CD14-positive monocyte (primary cell): ENCODE data around the gene SLC16A9. TPM values are rescaled to one million over a fixed set of nuclear protein-coding genes. Genes with fewer than 3 reads are reported as not detected.

Experiments
- DNase-seq, 3 donors: peaks; one replicate each; pipeline ENCODE4 v3.0.0-alpha.2; 2011 to 2022
- H2AFZ ChIP-seq: 2 replicates; pipeline ENCODE4 v1.6.0; 2012; ENCODE audit warnings: mild to moderate bottlenecking, low read depth, low read length, inconsistent platforms; ENCODE audit not compliant: insufficient read depth, poor library complexity, severe bottlenecking
- H3K27ac ChIP-seq, 2 donors: 1 replicate in 1 of 2; 2 replicates in 1 of 2; pipeline ENCODE4 v1.5.1; 2012 to 2013; ENCODE audit warnings: low read length in 2 of 2, control low read depth in 1 of 2, inconsistent platforms in 1 of 2, low read depth in 1 of 2, mild to moderate bottlenecking in 1 of 2
- H3K27me3 ChIP-seq, 2 donors: one replicate each; pipeline versions ENCODE4 v1.6.0 to v1.6.1; 2011 to 2013; ENCODE audit warnings: low read length in 2 of 2; ENCODE audit not compliant: control insufficient read depth in 2 of 2, insufficient read depth in 2 of 2
- H3K36me3 ChIP-seq, 2 donors: replicated peaks in 1 of 2; 1 replicate in 1 of 2; 2 replicates in 1 of 2; pipeline versions ENCODE4 v1.5.1 to v1.6.1; 2012 to 2013; ENCODE audit warnings: low read length in 2 of 2, control low read depth in 1 of 2, inconsistent platforms in 1 of 2, mild to moderate bottlenecking in 1 of 2; ENCODE audit not compliant: insufficient read depth in 2 of 2, control insufficient read depth in 1 of 2
- H3K4me1 ChIP-seq, 2 donors: 1 replicate in 1 of 2; 2 replicates in 1 of 2; pipeline versions ENCODE4 v1.5.1 to v1.6.1; 2012 to 2013; ENCODE audit warnings: low read length in 2 of 2, control low read depth in 1 of 2, inconsistent platforms in 1 of 2, mild to moderate bottlenecking in 1 of 2, moderate library complexity in 1 of 2; ENCODE audit not compliant: insufficient read depth in 2 of 2, control insufficient read depth in 1 of 2
- H3K4me2 ChIP-seq: replicated peaks from 2 replicates; pipeline ENCODE3; 2012; ENCODE audit warnings: low read length, moderate library complexity, mild to moderate bottlenecking; ENCODE audit not compliant: poor library complexity, severe bottlenecking; ENCODE audit errors: extremely low read depth
- H3K4me3 ChIP-seq, 3 experiments: fragments of 200-600 bp in 1 of 3; sonication (generic) in 1 of 3; replicated peaks in 1 of 3; 1 replicate in 2 of 3; 2 replicates in 1 of 3; pipeline ENCODE4 v1.5.1; 2011 to 2013; ENCODE audit warnings: low read length in 3 of 3, mild to moderate bottlenecking in 3 of 3, control low read depth in 2 of 3, low read depth in 2 of 3, inconsistent platforms in 1 of 3, moderate library complexity in 1 of 3
- H3K79me2 ChIP-seq: 2 replicates; pipeline ENCODE4 v1.6.0; 2012; ENCODE audit warnings: mild to moderate bottlenecking, control low read depth, inconsistent platforms, low read length, moderate library complexity; ENCODE audit not compliant: insufficient read depth
- H3K9ac ChIP-seq: 2 replicates; pipeline ENCODE4 v1.6.0; 2017; ENCODE audit warnings: low read length, mild to moderate bottlenecking; ENCODE audit not compliant: insufficient read depth, poor library complexity, severe bottlenecking
- H3K9me3 ChIP-seq, 2 donors: replicated peaks in 1 of 2; 1 replicate in 1 of 2; 2 replicates in 1 of 2; pipeline versions ENCODE4 v1.5.1 to v1.6.1; 2012 to 2013; ENCODE audit warnings: low read length in 2 of 2, control low read depth in 1 of 2; ENCODE audit not compliant: control insufficient read depth in 1 of 2, insufficient read depth in 1 of 2
- H4K20me1 ChIP-seq: 2 replicates; pipeline ENCODE4 v1.6.0; 2012; ENCODE audit warnings: mild to moderate bottlenecking, low read length, control low read depth, moderate library complexity; ENCODE audit not compliant: insufficient read depth
- H3K27ac Mint-ChIP-seq, 7 donors: one replicate each; pipeline ENCODE4 v1.8.0; 2020; ENCODE audit warnings: mild to moderate bottlenecking in 7 of 7, mixed read lengths in 7 of 7, moderate library complexity in 6 of 7, inconsistent platforms in 2 of 7
- H3K27me3 Mint-ChIP-seq, 3 donors: one replicate each; pipeline ENCODE4 v1.8.0; 2021 to 2022; ENCODE audit warnings: low read depth in 3 of 3, mild to moderate bottlenecking in 3 of 3, mixed read lengths in 3 of 3, moderate library complexity in 3 of 3, inconsistent platforms in 1 of 3
- H3K36me3 Mint-ChIP-seq, 2 donors: one replicate each; pipeline ENCODE4 v1.8.0; 2020; ENCODE audit warnings: mixed read lengths in 2 of 2, inconsistent platforms in 1 of 2, mild to moderate bottlenecking in 1 of 2
- H3K4me1 Mint-ChIP-seq: one replicate; pipeline ENCODE4 v1.8.0; 2020; ENCODE audit warnings: mild to moderate bottlenecking, mixed read lengths
- H3K4me3 Mint-ChIP-seq, 2 donors: one replicate each; pipeline ENCODE4 v1.8.0; 2020; ENCODE audit warnings: mild to moderate bottlenecking in 2 of 2, mixed read lengths in 2 of 2, moderate library complexity in 1 of 2
- H3K9me3 Mint-ChIP-seq, 7 donors: one replicate each; pipeline ENCODE4 v1.8.0; 2020 to 2022; ENCODE audit warnings: mixed read lengths in 7 of 7, mild to moderate bottlenecking in 6 of 7, moderate library complexity in 6 of 7, inconsistent platforms in 2 of 7
- WGBS: methylation state at CpG from one replicate; pipeline ENCODE4 v1.1.5; 2013; ENCODE audit warnings: missing lambda C conversion rate; ENCODE audit not compliant: insufficient coverage; 5-methylcytosine and 5-hydroxymethylcytosine counted together
- intact Hi-C, 2 donors: fragments of 100-400 bp; cut with micrococcal nuclease; formaldehyde crosslinking; loops; one replicate each; pipeline versions ENCODE4 v1.15.0 to v1.15.1; 2023
- polyA plus RNA-seq, 3 donors: library from polyadenylated mRNA; depleted of rRNA in 1 of 3; unstranded in 2 of 3; stranded (reverse) in 1 of 3; fragments of 300-500 nt in 2 of 3; fragments of >200 nt in 1 of 3; fragmentation: Illumina TruSeq in 2 of 3; gene quantifications; 1 replicate in 2 of 3; 2 replicates in 1 of 3; pipeline ENCODE4 v1.2.3, GENCODE V29; 2012 to 2021
- TF ChIP-seq, protein P1 (sequence below): fragments of 200-600 bp; IDR thresholded peaks from one replicate; pipeline ENCODE4 v1.8.0; 2022; ENCODE audit warnings: antibody characterized with exemption, mild to moderate bottlenecking

SLC16A9 gene
- polyA plus RNA-seq, 3 donors, result not detected

DNA sequence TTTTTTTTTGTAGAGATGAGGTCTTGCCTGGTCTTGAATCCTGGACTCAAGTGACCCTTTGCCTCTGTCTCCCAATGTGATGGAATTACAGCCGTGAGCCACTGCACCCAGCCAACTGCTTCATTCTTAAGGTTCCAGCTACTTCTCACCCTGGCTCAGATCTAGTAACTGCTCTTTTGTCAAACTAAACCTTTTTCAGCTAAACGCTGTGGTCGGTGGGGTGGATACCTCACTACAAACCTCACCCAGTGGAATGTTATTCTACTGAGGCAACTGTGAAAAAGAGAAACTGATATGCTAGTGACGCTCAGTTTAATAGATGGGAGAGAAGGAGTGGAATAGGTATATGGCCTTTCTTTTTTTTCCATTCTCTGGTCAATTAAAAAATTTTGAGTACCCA is 45.3 kb upstream of the SLC16A9 start:
- Histone ChIP-seq H3K4me1 (no peaks in the 10 kb centered on the region), H3K27ac (no peak overlapping the region), H3K36me3 (no peaks in the 10 kb centered on the region), H3K4me3 (no peak overlapping the region), H4K20me1 (no peaks in the 10 kb centered on the region), H3K27me3 (no peaks in the 10 kb centered on the region), H3K9me3 (peaks cover 3 to 6% of the 10 kb centered on the region in 2 donors), H2AFZ (no peak overlapping the region), H3K79me2 (no peaks in the 10 kb centered on the region), H3K9ac (no peak overlapping the region), H3K4me2 (no peak overlapping the region)
- H3K36me3 Mint-ChIP-seq, result no peaks in the 10 kb centered on the region
- no peak for DNase-seq
- H3K9me3 Mint-ChIP-seq, result peaks cover 0 to 6% (median 4%) of the 10 kb centered on the region in 7 donors
- H3K4me3 Mint-ChIP-seq, result no peak overlapping the region
- 100% methylated on average over 1 of the region's 4 CpGs for WGBS
- TF ChIP-seq, protein P1, sequence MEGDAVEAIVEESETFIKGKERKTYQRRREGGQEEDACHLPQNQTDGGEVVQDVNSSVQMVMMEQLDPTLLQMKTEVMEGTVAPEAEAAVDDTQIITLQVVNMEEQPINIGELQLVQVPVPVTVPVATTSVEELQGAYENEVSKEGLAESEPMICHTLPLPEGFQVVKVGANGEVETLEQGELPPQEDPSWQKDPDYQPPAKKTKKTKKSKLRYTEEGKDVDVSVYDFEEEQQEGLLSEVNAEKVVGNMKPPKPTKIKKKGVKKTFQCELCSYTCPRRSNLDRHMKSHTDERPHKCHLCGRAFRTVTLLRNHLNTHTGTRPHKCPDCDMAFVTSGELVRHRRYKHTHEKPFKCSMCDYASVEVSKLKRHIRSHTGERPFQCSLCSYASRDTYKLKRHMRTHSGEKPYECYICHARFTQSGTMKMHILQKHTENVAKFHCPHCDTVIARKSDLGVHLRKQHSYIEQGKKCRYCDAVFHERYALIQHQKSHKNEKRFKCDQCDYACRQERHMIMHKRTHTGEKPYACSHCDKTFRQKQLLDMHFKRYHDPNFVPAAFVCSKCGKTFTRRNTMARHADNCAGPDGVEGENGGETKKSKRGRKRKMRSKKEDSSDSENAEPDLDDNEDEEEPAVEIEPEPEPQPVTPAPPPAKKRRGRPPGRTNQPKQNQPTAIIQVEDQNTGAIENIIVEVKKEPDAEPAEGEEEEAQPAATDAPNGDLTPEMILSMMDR, result no peak
- H3K27me3 Mint-ChIP-seq, result peaks cover 0 to 2% (median 0%) of the 10 kb centered on the region in 3 donors
- H3K4me1 Mint-ChIP-seq, result no peaks in the 10 kb centered on the region
- intact Hi-C loops, result no loop called here
- H3K27ac Mint-ChIP-seq, result no peak overlapping the region

DNA sequence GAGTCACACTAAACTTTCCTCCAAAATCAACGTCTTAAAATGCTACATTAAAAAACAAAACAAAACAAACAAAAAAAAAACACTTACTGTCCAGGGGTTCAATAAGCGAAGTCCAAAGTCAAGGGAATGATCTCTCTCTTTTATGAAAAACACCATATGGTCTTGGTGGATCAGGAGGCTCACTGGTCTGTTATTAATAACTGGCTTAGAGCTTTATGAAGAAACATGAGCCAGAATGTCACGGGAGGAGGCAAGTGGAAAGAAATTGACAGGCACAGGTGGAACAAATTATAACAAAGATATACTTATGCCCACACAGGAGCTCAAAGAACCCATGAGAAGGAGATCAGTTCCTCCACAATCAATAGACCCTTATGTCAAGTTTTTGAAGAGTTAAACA is 43.6 kb upstream of the SLC16A9 start, which contains the start of gene MRLN:
TSS of gene MRLN (minus strand) at position 189 of the 400 bp plus-strand sequence.
- H3K36me3 ChIP-seq, result no peaks in the 10 kb centered on the region
- Mint-ChIP-seq H3K27me3 (peaks cover 0 to 2% (median 0%) of the 10 kb centered on the region in 3 donors), H3K9me3 (peaks cover 0 to 3% (median 0%) of the 10 kb centered on the region in 7 donors), H3K36me3 (no peaks in the 10 kb centered on the region), H3K4me1 (no peaks in the 10 kb centered on the region), H3K27ac (no peak within 1 kb of the TSS), H3K4me3 (no peak within 1 kb of the TSS)
- no peaks in the 10 kb centered on the region for H3K9me3 ChIP-seq
- H3K27ac ChIP-seq, result no peak within 1 kb of the TSS
- H3K27me3 ChIP-seq, result no peaks in the 10 kb centered on the region
- H3K4me1 ChIP-seq, result no peaks in the 10 kb centered on the region
- TF ChIP-seq, protein P1, result no peak
- no peaks in the 10 kb centered on the region for H3K79me2 ChIP-seq
- H3K4me2 ChIP-seq, result no peak within 1 kb of the TSS
- WGBS, result no CpG with 5 or more reads among the region's 3 CpGs
- intact Hi-C loops, result no loop called here
- no peak within 1 kb of the TSS for H2AFZ ChIP-seq
- no peaks in the 10 kb centered on the region for H4K20me1 ChIP-seq
- no peak for DNase-seq
- H3K4me3 ChIP-seq, result no peak within 1 kb of the TSS
- no peak within 1 kb of the TSS for H3K9ac ChIP-seq
